GM23338 (cell line): ENCODE measurements around the gene CDH12. TPM values are rescaled to one million over a fixed set of nuclear protein-coding genes. Genes with fewer than 3 reads are reported as not detected.

Experiments
- ATAC-seq: fragments of 200-7000 bp; cut with Tn5 transposase; 3 replicates; pipeline ENCODE4 v1.9.1; 2020
- DNase-seq: peaks from one replicate; pipeline ENCODE4 v3.0.0-alpha.2; 2015; ENCODE audit warnings: low spot score
- H2AFZ ChIP-seq: fragments of 200-600 bp; sonication (generic); 2 replicates; pipeline ENCODE4 v1.8.0; 2016; ENCODE audit warnings: antibody characterized with exemption, mild to moderate bottlenecking, moderate library complexity
- H3F3A ChIP-seq: fragments of 200-600 bp; sonication (generic); replicated peaks from 2 replicates; pipeline ENCODE4 v1.8.0; 2017; ENCODE audit warnings: antibody characterized with exemption, mixed run types, low read depth
- H3K27ac ChIP-seq: fragments of 200-600 bp; sonication (generic); 2 replicates; pipeline ENCODE4 v1.6.1; 2016; ENCODE audit warnings: low read depth
- H3K27me3 ChIP-seq: fragments of 200-600 bp; sonication (generic); 2 replicates; pipeline ENCODE4 v1.8.0; 2016; ENCODE audit warnings: mild to moderate bottlenecking, mixed run types, moderate library complexity; ENCODE audit not compliant: insufficient read depth
- H3K36me3 ChIP-seq: fragments of 200-600 bp; sonication (generic); 2 replicates; pipeline ENCODE4 v1.8.0; 2016; ENCODE audit warnings: mild to moderate bottlenecking; ENCODE audit not compliant: insufficient read depth
- H3K4me1 ChIP-seq: fragments of 200-600 bp; sonication (generic); 2 replicates; pipeline ENCODE4 v1.8.0; 2016; ENCODE audit warnings: mild to moderate bottlenecking, moderate library complexity; ENCODE audit not compliant: insufficient read depth
- H3K4me2 ChIP-seq: fragments of 200-600 bp; sonication (generic); 2 replicates; pipeline ENCODE4 v1.7.1; 2017; ENCODE audit warnings: mixed run types
- H3K4me3 ChIP-seq: fragments of 200-600 bp; sonication (generic); 2 replicates; pipeline ENCODE4 v1.6.1; 2016; ENCODE audit warnings: mixed run types
- H3K79me2 ChIP-seq: fragments of 200-600 bp; sonication (generic); replicated peaks from 2 replicates; pipeline ENCODE4 v1.8.0; 2017; ENCODE audit warnings: mild to moderate bottlenecking; ENCODE audit not compliant: insufficient read depth
- H3K9me2 ChIP-seq: fragments of 200-600 bp; sonication (generic); 2 replicates; pipeline ENCODE4 v1.8.0; 2017; ENCODE audit not compliant: insufficient read depth
- H4K20me1 ChIP-seq: fragments of 200-600 bp; sonication (generic); replicated peaks from 2 replicates; pipeline ENCODE4 v1.8.0; 2017; ENCODE audit warnings: mild to moderate bottlenecking; ENCODE audit not compliant: insufficient read depth
- H3K27ac Mint-ChIP-seq: 2 replicates; pipeline ENCODE4 v1.8.0; 2020; ENCODE audit warnings: inconsistent platforms, mild to moderate bottlenecking, moderate library complexity, mixed read lengths
- H3K27me3 Mint-ChIP-seq: 3 replicates; pipeline ENCODE4 v1.8.0; 2022; ENCODE audit warnings: low read depth, mild to moderate bottlenecking, moderate library complexity, mixed read lengths, inconsistent platforms; ENCODE audit not compliant: insufficient read depth, poor library complexity
- H3K36me3 Mint-ChIP-seq: 3 replicates; pipeline ENCODE4 v1.8.0; 2021; ENCODE audit warnings: low read depth, mild to moderate bottlenecking, inconsistent platforms, moderate library complexity, mixed read lengths
- H3K4me1 Mint-ChIP-seq: 3 replicates; pipeline ENCODE4 v1.8.0; 2020; ENCODE audit warnings: mild to moderate bottlenecking, inconsistent platforms, mixed read lengths
- H3K4me3 Mint-ChIP-seq: 3 replicates; pipeline ENCODE4 v1.8.0; 2021; ENCODE audit warnings: moderate library complexity, mild to moderate bottlenecking, inconsistent platforms, mixed read lengths
- H3K9me3 Mint-ChIP-seq: 3 replicates; pipeline ENCODE4 v1.8.0; 2020; ENCODE audit warnings: moderate library complexity, mild to moderate bottlenecking, inconsistent platforms, mixed read lengths
- CREB1 ChIP-seq: fragments of 250-450 bp; sonication (Bioruptor Pico); IDR thresholded peaks from 2 replicates; pipeline ENCODE4 v1.5.0; 2020; ENCODE audit warnings: low read depth, mild to moderate bottlenecking, moderate library complexity
- EZH2 ChIP-seq: fragments of 200-600 bp; sonication (generic); IDR thresholded peaks from one replicate; pipeline ENCODE4 v1.8.0; 2017; ENCODE audit warnings: antibody characterized with exemption, mild to moderate bottlenecking, low read depth; ENCODE audit not compliant: unreplicated experiment
- EZH2phosphoT487 ChIP-seq: fragments of 200-600 bp; sonication (generic); IDR thresholded peaks from one replicate; pipeline ENCODE4 v1.8.1; 2018; ENCODE audit warnings: antibody characterized with exemption; ENCODE audit not compliant: unreplicated experiment
- JUNB ChIP-seq: IDR thresholded peaks from one replicate; pipeline ENCODE4 v1.6.1; 2016; ENCODE audit warnings: antibody characterized with exemption; ENCODE audit not compliant: unreplicated experiment
- NANOG ChIP-seq: IDR thresholded peaks from 2 replicates; pipeline ENCODE4 v1.6.1; 2016; ENCODE audit warnings: antibody characterized with exemption, borderline replicate concordance
- STAT1 ChIP-seq: IDR thresholded peaks from one replicate; pipeline ENCODE4 v1.6.1; 2016; ENCODE audit warnings: antibody characterized with exemption; ENCODE audit not compliant: unreplicated experiment
- ZNF114 ChIP-seq: fragments of 250-450 bp; sonication (Bioruptor Pico); IDR thresholded peaks from 2 replicates; pipeline ENCODE4 v1.5.0; 2020; ENCODE audit warnings: mild to moderate bottlenecking, moderate library complexity
- ZNF331 ChIP-seq: fragments of 250-450 bp; sonication (Bioruptor Pico); IDR thresholded peaks from 2 replicates; pipeline ENCODE4 v1.5.0; 2020; ENCODE audit warnings: low read depth, mild to moderate bottlenecking, moderate library complexity
- polyA plus RNA-seq: library from polyadenylated mRNA; unstranded; fragments of >200 nt; fragmentation: Nextera tagmentation; extraction: Ambion mirVana; gene quantifications from 2 replicates; pipeline ENCODE4 v1.2.1, GENCODE V29; 2016
- total RNA-seq: library from RNA; depleted of rRNA; stranded (reverse); fragments of >200 nt; shearing (Covaris generic); gene quantifications from 2 replicates; pipeline ENCODE4 v1.2.3, GENCODE V29; 2014
- TF ChIP-seq, protein P1 (sequence below), 2 experiments: fragments of 200-600 bp in 1 of 2; sonication (generic) in 1 of 2; conservative IDR thresholded peaks; 2 replicates each; pipeline versions ENCODE4 v1.5.1 to v1.6.1; 2016 to 2017; ENCODE audit warnings: antibody characterized with exemption in 2 of 2, low read depth in 2 of 2, mild to moderate bottlenecking in 2 of 2, moderate library complexity in 1 of 2
- TF ChIP-seq, protein P2 (sequence below): IDR thresholded peaks from 2 replicates; pipeline ENCODE4 v1.6.1; 2016; ENCODE audit warnings: antibody characterized with exemption
- TF ChIP-seq, protein P3 (sequence below): fragments of 250-450 bp; sonication (Bioruptor Pico); IDR thresholded peaks from 2 replicates; pipeline ENCODE4 v1.5.0; 2020; ENCODE audit warnings: mild to moderate bottlenecking, moderate library complexity
- TF ChIP-seq, protein P4 (sequence below): IDR thresholded peaks from one replicate; pipeline ENCODE4 v1.6.1; 2018; ENCODE audit warnings: antibody characterized with exemption; ENCODE audit not compliant: unreplicated experiment

The CDH12 gene
- total and polyA plus RNA-seq, 2 experiments from 2014 or later: not detected

DNA sequence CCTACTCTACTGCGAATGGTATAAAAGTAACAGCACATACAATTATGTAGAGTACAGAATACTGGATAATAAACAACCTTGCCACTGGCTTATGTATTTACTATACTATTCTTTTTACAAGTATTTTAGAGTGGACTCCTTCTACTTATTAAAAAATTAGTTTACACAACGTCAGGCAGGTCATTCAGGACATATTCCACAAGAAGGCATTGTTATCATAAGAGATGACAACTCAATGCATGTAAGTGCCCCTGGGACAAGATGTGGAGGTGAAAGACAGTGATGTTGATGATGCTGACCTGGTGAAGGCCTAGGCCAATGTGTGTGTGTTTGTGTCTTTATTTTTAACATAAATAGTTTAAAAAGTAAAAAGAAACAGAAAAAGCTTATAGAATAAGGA lies 421.7 kb downstream of the CDH12 start (continued):
- TF ChIP-seq, protein P1, sequence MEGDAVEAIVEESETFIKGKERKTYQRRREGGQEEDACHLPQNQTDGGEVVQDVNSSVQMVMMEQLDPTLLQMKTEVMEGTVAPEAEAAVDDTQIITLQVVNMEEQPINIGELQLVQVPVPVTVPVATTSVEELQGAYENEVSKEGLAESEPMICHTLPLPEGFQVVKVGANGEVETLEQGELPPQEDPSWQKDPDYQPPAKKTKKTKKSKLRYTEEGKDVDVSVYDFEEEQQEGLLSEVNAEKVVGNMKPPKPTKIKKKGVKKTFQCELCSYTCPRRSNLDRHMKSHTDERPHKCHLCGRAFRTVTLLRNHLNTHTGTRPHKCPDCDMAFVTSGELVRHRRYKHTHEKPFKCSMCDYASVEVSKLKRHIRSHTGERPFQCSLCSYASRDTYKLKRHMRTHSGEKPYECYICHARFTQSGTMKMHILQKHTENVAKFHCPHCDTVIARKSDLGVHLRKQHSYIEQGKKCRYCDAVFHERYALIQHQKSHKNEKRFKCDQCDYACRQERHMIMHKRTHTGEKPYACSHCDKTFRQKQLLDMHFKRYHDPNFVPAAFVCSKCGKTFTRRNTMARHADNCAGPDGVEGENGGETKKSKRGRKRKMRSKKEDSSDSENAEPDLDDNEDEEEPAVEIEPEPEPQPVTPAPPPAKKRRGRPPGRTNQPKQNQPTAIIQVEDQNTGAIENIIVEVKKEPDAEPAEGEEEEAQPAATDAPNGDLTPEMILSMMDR (conservative IDR thresholded peaks at IDR 0.05; ENCODE audit: low read depth in 2 of 2): no peak
- TF ChIP-seq STAT1: no peak

DNA sequence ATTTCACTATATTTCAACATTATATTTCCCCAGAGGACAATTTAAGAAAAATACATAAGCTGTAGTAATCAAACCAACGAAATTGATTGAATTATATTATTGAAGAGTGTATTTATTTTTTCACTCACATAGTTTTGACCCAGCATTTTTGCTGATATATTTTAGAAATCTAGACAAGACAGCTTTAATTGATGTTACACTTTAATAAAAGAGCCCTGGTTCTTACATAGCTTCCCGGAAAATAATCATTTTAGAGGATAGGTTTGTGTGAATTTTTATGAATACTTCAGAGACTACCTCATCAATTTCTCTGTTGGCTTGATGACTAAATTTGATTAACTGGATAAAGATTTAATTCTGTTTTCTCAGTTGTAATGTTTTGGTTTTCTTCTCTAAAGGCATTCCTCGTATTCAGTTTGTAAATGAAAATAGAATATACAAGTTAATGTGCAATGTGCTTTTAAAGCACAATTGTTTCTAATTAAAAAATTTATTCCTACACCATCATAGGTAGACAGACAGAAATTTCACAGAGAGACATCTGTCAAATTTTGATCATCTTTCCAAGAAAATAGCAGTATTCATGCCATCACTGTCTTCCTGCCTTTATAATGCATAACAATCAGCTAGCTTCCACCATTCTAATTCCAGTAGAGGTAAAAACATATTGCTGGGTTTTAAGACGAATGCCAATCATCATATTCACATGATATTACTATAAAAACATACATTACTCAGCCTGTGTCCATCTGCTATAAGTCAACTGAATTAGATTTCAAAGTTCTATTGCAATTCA lies 441.4 kb downstream of the CDH12 start:
- Mint-ChIP-seq H3K27ac (no peak overlapping the region), H3K9me3 (no peaks in the 10 kb centered on the region; the same call in 2 of the 3 replicates), H3K4me1 (no peaks in the 10 kb centered on the region), H3K36me3 (no peaks in the 10 kb centered on the region), H3K27me3 (no peaks in the 10 kb centered on the region), H3K4me3 (no peak overlapping the region)
- H3K9me2 ChIP-seq: no peaks in the 10 kb centered on the region
- ATAC-seq: no peak
- H3K36me3 ChIP-seq: no peaks in the 10 kb centered on the region
- H4K20me1 ChIP-seq: no peaks in the 10 kb centered on the region
- DNase-seq: no peak
- no peak overlapping the region for H3K4me3 ChIP-seq
- H3K27me3 ChIP-seq: no peaks in the 10 kb centered on the region
- H2AFZ ChIP-seq: no peak overlapping the region
- H3F3A ChIP-seq: no peaks in the 10 kb centered on the region
- no peaks in the 10 kb centered on the region for H3K79me2 ChIP-seq
- H3K4me1 ChIP-seq: no peaks in the 10 kb centered on the region
- H3K27ac ChIP-seq: no peak overlapping the region
- H3K4me2 ChIP-seq: no peak overlapping the region
- TF ChIP-seq, protein P2, sequence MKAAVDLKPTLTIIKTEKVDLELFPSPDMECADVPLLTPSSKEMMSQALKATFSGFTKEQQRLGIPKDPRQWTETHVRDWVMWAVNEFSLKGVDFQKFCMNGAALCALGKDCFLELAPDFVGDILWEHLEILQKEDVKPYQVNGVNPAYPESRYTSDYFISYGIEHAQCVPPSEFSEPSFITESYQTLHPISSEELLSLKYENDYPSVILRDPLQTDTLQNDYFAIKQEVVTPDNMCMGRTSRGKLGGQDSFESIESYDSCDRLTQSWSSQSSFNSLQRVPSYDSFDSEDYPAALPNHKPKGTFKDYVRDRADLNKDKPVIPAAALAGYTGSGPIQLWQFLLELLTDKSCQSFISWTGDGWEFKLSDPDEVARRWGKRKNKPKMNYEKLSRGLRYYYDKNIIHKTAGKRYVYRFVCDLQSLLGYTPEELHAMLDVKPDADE: no peak
- no peak for TF ChIP-seq ZNF114 (CRISPR knock-in tag)
- no peak for TF ChIP-seq EZH2
- no peak for TF ChIP-seq STAT1
- TF ChIP-seq JUNB: no peak
- TF ChIP-seq, protein P3, sequence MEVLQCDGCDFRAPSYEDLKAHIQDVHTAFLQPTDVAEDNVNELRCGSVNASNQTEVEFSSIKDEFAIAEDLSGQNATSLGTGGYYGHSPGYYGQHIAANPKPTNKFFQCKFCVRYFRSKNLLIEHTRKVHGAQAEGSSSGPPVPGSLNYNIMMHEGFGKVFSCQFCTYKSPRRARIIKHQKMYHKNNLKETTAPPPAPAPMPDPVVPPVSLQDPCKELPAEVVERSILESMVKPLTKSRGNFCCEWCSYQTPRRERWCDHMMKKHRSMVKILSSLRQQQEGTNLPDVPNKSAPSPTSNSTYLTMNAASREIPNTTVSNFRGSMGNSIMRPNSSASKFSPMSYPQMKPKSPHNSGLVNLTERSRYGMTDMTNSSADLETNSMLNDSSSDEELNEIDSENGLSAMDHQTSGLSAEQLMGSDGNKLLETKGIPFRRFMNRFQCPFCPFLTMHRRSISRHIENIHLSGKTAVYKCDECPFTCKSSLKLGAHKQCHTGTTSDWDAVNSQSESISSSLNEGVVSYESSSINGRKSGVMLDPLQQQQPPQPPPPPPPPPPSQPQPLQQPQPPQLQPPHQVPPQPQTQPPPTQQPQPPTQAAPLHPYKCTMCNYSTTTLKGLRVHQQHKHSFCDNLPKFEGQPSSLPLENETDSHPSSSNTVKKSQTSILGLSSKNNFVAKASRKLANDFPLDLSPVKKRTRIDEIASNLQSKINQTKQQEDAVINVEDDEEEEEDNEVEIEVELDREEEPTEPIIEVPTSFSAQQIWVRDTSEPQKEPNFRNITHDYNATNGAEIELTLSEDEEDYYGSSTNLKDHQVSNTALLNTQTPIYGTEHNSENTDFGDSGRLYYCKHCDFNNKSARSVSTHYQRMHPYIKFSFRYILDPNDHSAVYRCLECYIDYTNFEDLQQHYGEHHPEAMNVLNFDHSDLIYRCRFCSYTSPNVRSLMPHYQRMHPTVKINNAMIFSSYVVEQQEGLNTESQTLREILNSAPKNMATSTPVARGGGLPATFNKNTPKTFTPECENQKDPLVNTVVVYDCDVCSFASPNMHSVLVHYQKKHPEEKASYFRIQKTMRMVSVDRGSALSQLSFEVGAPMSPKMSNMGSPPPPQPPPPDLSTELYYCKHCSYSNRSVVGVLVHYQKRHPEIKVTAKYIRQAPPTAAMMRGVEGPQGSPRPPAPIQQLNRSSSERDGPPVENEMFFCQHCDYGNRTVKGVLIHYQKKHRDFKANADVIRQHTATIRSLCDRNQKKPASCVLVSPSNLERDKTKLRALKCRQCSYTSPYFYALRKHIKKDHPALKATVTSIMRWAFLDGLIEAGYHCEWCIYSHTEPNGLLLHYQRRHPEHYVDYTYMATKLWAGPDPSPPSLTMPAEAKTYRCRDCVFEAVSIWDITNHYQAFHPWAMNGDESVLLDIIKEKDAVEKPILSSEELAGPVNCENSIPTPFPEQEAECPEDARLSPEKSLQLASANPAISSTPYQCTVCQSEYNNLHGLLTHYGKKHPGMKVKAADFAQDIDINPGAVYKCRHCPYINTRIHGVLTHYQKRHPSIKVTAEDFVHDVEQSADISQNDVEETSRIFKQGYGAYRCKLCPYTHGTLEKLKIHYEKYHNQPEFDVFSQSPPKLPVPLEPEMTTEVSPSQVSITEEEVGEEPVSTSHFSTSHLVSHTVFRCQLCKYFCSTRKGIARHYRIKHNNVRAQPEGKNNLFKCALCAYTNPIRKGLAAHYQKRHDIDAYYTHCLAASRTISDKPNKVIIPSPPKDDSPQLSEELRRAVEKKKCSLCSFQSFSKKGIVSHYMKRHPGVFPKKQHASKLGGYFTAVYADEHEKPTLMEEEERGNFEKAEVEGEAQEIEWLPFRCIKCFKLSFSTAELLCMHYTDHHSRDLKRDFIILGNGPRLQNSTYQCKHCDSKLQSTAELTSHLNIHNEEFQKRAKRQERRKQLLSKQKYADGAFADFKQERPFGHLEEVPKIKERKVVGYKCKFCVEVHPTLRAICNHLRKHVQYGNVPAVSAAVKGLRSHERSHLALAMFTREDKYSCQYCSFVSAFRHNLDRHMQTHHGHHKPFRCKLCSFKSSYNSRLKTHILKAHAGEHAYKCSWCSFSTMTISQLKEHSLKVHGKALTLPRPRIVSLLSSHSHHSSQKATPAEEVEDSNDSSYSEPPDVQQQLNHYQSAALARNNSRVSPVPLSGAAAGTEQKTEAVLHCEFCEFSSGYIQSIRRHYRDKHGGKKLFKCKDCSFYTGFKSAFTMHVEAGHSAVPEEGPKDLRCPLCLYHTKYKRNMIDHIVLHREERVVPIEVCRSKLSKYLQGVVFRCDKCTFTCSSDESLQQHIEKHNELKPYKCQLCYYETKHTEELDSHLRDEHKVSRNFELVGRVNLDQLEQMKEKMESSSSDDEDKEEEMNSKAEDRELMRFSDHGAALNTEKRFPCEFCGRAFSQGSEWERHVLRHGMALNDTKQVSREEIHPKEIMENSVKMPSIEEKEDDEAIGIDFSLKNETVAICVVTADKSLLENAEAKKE (CRISPR knock-in tag): no peak
- no peak for TF ChIP-seq NANOG
- TF ChIP-seq ZNF331 (CRISPR knock-in tag): no peak
- no peak for TF ChIP-seq EZH2phosphoT487
- TF ChIP-seq CREB1 (CRISPR knock-in tag): no peak
- TF ChIP-seq, protein P4, sequence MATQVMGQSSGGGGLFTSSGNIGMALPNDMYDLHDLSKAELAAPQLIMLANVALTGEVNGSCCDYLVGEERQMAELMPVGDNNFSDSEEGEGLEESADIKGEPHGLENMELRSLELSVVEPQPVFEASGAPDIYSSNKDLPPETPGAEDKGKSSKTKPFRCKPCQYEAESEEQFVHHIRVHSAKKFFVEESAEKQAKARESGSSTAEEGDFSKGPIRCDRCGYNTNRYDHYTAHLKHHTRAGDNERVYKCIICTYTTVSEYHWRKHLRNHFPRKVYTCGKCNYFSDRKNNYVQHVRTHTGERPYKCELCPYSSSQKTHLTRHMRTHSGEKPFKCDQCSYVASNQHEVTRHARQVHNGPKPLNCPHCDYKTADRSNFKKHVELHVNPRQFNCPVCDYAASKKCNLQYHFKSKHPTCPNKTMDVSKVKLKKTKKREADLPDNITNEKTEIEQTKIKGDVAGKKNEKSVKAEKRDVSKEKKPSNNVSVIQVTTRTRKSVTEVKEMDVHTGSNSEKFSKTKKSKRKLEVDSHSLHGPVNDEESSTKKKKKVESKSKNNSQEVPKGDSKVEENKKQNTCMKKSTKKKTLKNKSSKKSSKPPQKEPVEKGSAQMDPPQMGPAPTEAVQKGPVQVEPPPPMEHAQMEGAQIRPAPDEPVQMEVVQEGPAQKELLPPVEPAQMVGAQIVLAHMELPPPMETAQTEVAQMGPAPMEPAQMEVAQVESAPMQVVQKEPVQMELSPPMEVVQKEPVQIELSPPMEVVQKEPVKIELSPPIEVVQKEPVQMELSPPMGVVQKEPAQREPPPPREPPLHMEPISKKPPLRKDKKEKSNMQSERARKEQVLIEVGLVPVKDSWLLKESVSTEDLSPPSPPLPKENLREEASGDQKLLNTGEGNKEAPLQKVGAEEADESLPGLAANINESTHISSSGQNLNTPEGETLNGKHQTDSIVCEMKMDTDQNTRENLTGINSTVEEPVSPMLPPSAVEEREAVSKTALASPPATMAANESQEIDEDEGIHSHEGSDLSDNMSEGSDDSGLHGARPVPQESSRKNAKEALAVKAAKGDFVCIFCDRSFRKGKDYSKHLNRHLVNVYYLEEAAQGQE: no peak
